ENCODE measurements around the gene ZNF358. TPM values are rescaled to one million over a fixed set of nuclear protein-coding genes. Genes with fewer than 3 reads are reported as not detected.

Gene ZNF358
- total and polyA plus RNA-seq, 2 of the 13 experiments (the other 11 are each of a cell fraction or from before 2014, with no cell fraction given): 9.1 to 37.0 TPM

GRCh38 chr19:7522072-7522922 is 6.4 kb downstream of the ZNF358 start, which contains the start of gene MCOLN1 (continued):
- TF ChIP-seq ZNF670 (CRISPR knock-in tag; IDR thresholded peaks at IDR 0.05; ENCODE audit: borderline replicate concordance) (peak; percentile 43; the same call in 1 of the 2 replicates), SMAD9 (CRISPR knock-in tag; IDR thresholded peaks at IDR 0.05) (no peak), TRIM24 (CRISPR knock-in tag; IDR thresholded peaks at IDR 0.05) (no peak), NONO (IDR thresholded peaks at IDR 0.05) (no peak), NONO (CRISPR knock-in tag; conservative IDR thresholded peaks at IDR 0.05) (peak; percentile 97), SALL2 (CRISPR knock-in tag; IDR thresholded peaks at IDR 0.05) (peak; percentile 77), MXD1 (CRISPR knock-in tag; IDR thresholded peaks at IDR 0.05) (no peak; the same call in 1 of the 2 replicates), HNRNPLL (IDR thresholded peaks at IDR 0.05; ENCODE audit: low read depth, low read length, poor library complexity, severe bottlenecking) (peak; percentile 50), ZFY (CRISPR knock-in tag; IDR thresholded peaks at IDR 0.05) (peak; percentile 58; the same call in 1 of the 2 replicates), SKI (IDR thresholded peaks at IDR 0.05; ENCODE audit: partially characterized antibody) (peak; percentile 54), NR1H2 (CRISPR knock-in tag; IDR thresholded peaks at IDR 0.05; ENCODE audit: borderline replicate concordance, low read depth) (no peak), MAFG (CRISPR knock-in tag; IDR thresholded peaks at IDR 0.05) (no peak), NFE2L2 (IDR thresholded peaks at IDR 0.05; ENCODE audit: low read length) (no peak), ZNF350 (CRISPR knock-in tag; IDR thresholded peaks at IDR 0.05; ENCODE audit: borderline replicate concordance, low read depth) (peak; percentile 86), ZBTB43 (CRISPR knock-in tag; conservative IDR thresholded peaks at IDR 0.05) (no peak), CHD4 (IDR thresholded peaks at IDR 0.05; ENCODE audit: borderline replicate concordance, low read length) (no peak), U2AF2 (IDR thresholded peaks at IDR 0.05; ENCODE audit: low read depth, low read length) (peak; percentile 69; the same call in 1 of the 2 replicates), GPBP1L1 (CRISPR knock-in tag; IDR thresholded peaks at IDR 0.05) (no peak), HOXA5 (CRISPR knock-in tag; IDR thresholded peaks at IDR 0.05) (0 out of 2 replicates have a peak, but pooled peaks have one; percentile 44), KDM2A (CRISPR knock-in tag; IDR thresholded peaks at IDR 0.05; ENCODE audit: borderline replicate concordance, low read depth) (peak; percentile 98), TFE3 (CRISPR knock-in tag; IDR thresholded peaks at IDR 0.05) (peak; percentile 97), NRL (CRISPR knock-in tag; IDR thresholded peaks at IDR 0.05; ENCODE audit: borderline replicate concordance) (no peak), MEIS2 (CRISPR knock-in tag; IDR thresholded peaks at IDR 0.05) (peak; percentile 65; the same call in 1 of the 2 replicates), PHF21A (CRISPR knock-in tag; IDR thresholded peaks at IDR 0.05) (no peak), ZNF441 (CRISPR knock-in tag; IDR thresholded peaks at IDR 0.05; ENCODE audit: borderline replicate concordance) (no peak; the same call in 1 of the 2 replicates), SIX4 (CRISPR knock-in tag; IDR thresholded peaks at IDR 0.05) (no peak), ZNF12 (CRISPR knock-in tag; IDR thresholded peaks at IDR 0.05) (no peak)

Measured in HepG2 (cell line).